Suppressor macrophage treated with lipopolysaccharide for 1 hour (primary cell): ENCODE results near the gene AGO3.
"Not testable (repeated sequence)": the region's sequence is repeated elsewhere in the genome, so short reads cannot be mapped to it uniquely, and the experiment has no call there.

Experiments
- DNase-seq, 3 donors: peaks; one replicate each; pipeline ENCODE4 v3.0.0-alpha.2; 2020 to 2022

Gene AGO3

GRCh38 chr1:35925741-35926140 lies 5.2 kb upstream of the AGO3 start:
- DNase-seq: no peak

GRCh38 chr1:35927472-35927871 lies 3.4 kb upstream of the AGO3 start:
- DNase-seq: no peak

GRCh38 chr1:35929730-35930592 lies 944 bp upstream of the AGO3 start:
- peak in 1 of 3 donors; percentile 81 for DNase-seq

GRCh38 chr1:35931446-35932157 lies 697 bp downstream of the AGO3 start:
- DNase-seq: peak; percentile 12 to 26 (median 21)

GRCh38 chr1:35932158-35932636 lies 1.3 kb downstream of the AGO3 start:
- no peak for DNase-seq

GRCh38 chr1:35932941-35933340 lies 2.0 kb downstream of the AGO3 start:
- DNase-seq: peak in 1 of 3 donors; percentile 6

GRCh38 chr1:35935442-35936388 lies 4.8 kb downstream of the AGO3 start:
- DNase-seq: no peak

- peak; percentile 20 to 82 (median 75) for DNase-seq
These were observed 5.9 kb downstream of the AGO3 start for GRCh38 chr1:35936838-35937237.

GRCh38 chr1:35939484-35939883 lies 8.6 kb downstream of the AGO3 start:
- no peak for DNase-seq

- DNase-seq: no peak
These were observed 14.4 kb downstream of the AGO3 start for GRCh38 chr1:35945327-35945726.

- no peak for DNase-seq
These were observed 16.6 kb downstream of the AGO3 start for GRCh38 chr1:35947547-35947946.

GRCh38 chr1:35958558-35958957 lies 27.7 kb downstream of the AGO3 start:
- no peak for DNase-seq

GRCh38 chr1:35959304-35959703 lies 28.4 kb downstream of the AGO3 start:
- no peak for DNase-seq

- DNase-seq: no peak
These were observed 32.0 kb downstream of the AGO3 start for GRCh38 chr1:35962952-35963351.

GRCh38 chr1:35964277-35964676 lies 33.4 kb downstream of the AGO3 start:
- not testable (repeated sequence) for DNase-seq

- no peak for DNase-seq
These were observed 37.5 kb downstream of the AGO3 start for GRCh38 chr1:35968396-35968795.

- DNase-seq: peak; percentile 5 to 31 (median 22)
These were observed 40.7 kb downstream of the AGO3 start for GRCh38 chr1:35971601-35972000.

- DNase-seq: not testable (repeated sequence)
These were observed 41.7 kb downstream of the AGO3 start for GRCh38 chr1:35972631-35973030.

- no peak for DNase-seq
These were observed 49.2 kb downstream of the AGO3 start for GRCh38 chr1:35980090-35980489.

- DNase-seq: no peak
These were observed 57.3 kb downstream of the AGO3 start for GRCh38 chr1:35988237-35988636.

GRCh38 chr1:36006941-36007500 lies 76.1 kb downstream of the AGO3 start:
- DNase-seq: no peak

GRCh38 chr1:36007741-36008140 lies 76.8 kb downstream of the AGO3 start:
- no peak for DNase-seq
